ENCODE results near the gene MOSMO.
"Not testable (repeated sequence)": the region's sequence is repeated elsewhere in the genome, so short reads cannot be mapped to it uniquely, and the experiment has no call there.

The MOSMO gene

DNA sequence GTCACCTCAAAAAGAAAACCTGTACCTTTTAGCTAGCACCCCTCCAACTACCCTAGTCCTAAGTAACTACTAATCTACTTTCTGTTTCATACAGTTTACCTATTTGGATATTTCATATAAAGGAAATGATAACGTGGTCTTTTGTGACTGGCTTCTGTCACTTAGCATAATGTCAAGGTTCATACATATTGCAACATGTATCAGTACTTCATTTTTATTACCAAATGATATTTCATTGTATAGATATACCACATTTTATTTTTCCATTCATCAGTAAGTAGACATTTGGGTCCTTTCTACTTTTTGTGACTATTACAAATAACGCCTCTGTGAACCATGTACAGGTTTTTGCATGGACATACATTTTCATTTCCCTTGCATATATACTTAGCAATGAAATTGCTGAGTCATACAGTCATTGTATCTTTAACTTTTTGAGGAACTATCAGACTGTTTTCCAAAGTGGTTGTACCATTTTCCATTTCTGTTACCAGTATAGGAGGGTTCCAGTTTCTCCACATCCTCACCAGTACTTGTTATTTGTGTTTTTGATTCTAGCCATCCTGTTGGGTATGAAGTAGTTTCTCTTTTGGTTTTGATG, 23.7 kb downstream of the MOSMO start:
- no peak overlapping the region for H3K9ac ChIP-seq (ENCODE audit: low read length)
- no peak overlapping the region for H2BK5ac ChIP-seq (ENCODE audit: low read depth, low read length, poor library complexity)
- no peak overlapping the region for H3K14ac ChIP-seq (ENCODE audit: low read length)
- DNase-seq, result no peak
- no peak overlapping the region for H2BK120ac ChIP-seq (ENCODE audit: insufficient read depth, low read length, poor library complexity)
- H2BK12ac ChIP-seq (ENCODE audit: low read length), result no peak overlapping the region
- H4K91ac ChIP-seq (ENCODE audit: low read depth, low read length), result no peak overlapping the region
- no peak overlapping the region for H2AK5ac ChIP-seq (ENCODE audit: low read length)
- no peak overlapping the region for H3K4me3 ChIP-seq (ENCODE audit: low read depth, low read length)
- H4K8ac ChIP-seq (ENCODE audit: low read depth, low read length), result no peak overlapping the region
- H3K79me2 ChIP-seq (ENCODE audit: control insufficient read depth, insufficient read depth, low read length, poor library complexity), result no peaks in the 10 kb centered on the region
- no peaks in the 10 kb centered on the region for H3K36me3 ChIP-seq (ENCODE audit: control insufficient read depth in 1 of 2, insufficient read depth in 2 of 2, low read length in 2 of 2)
- WGBS (ENCODE audit: extremely low coverage, insufficient coverage, insufficient read length), result no CpG with 5 or more reads among the region's 2 CpGs
- H3K4ac ChIP-seq (ENCODE audit: low read depth, low read length), result no peak overlapping the region
- H3K4me2 ChIP-seq (ENCODE audit: low read length), result no peak overlapping the region
- H4K12ac ChIP-seq (ENCODE audit: low read depth, low read length), result no peak overlapping the region
- H3K18ac ChIP-seq (ENCODE audit: low read length), result no peak overlapping the region
- H3K4me1 ChIP-seq (ENCODE audit: control insufficient read depth in 1 of 2, insufficient read depth in 2 of 2, low read length in 2 of 2), result no peaks in the 10 kb centered on the region
- peaks cover 2% of the 10 kb centered on the region for H3K9me3 ChIP-seq (ENCODE audit: insufficient read depth, low read depth, low read length)
- no peaks in the 10 kb centered on the region for H3K79me1 ChIP-seq (ENCODE audit: low read length)
- H3K27ac ChIP-seq (ENCODE audit: low read depth, low read length), result no peak overlapping the region
- H3K27me3 ChIP-seq (ENCODE audit: insufficient read depth, low read length), result no peaks in the 10 kb centered on the region
- H3K23ac ChIP-seq (ENCODE audit: low read length), result no peak overlapping the region
- no peak overlapping the region for H2AFZ ChIP-seq (ENCODE audit: insufficient read depth, low read length, poor library complexity)

DNA sequence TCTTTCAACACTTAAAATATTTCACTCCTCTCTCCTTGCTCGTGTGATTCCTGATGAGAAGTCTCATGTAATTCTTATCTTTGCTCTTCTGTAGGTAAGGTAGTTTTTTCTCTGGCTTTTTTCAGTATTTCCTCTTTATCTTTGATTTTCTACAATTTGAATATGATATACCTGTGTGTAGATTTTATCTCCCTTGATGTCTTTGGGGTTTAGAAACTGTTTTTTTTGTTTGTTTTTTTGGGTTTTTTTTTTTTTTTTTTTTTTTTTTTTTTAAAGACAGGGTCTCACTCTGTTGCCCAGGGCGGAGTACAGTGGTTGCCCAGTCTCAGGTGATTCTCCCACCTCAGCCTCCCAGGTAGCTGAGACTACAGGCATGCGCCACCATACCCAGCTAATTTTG, 26.6 kb downstream of the MOSMO start:
- Histone ChIP-seq H3K4ac (ENCODE audit: low read depth, low read length) (no peak overlapping the region), H2AK5ac (ENCODE audit: low read length) (no peak overlapping the region), H2BK120ac (ENCODE audit: insufficient read depth, low read length, poor library complexity) (no peak overlapping the region), H4K8ac (ENCODE audit: low read depth, low read length) (no peak overlapping the region), H3K14ac (ENCODE audit: low read length) (no peak overlapping the region), H3K9me3 (ENCODE audit: insufficient read depth, low read depth, low read length) (peaks cover 2% of the 10 kb centered on the region), H3K27ac (ENCODE audit: low read depth, low read length) (no peak overlapping the region), H3K27me3 (ENCODE audit: insufficient read depth, low read length) (no peaks in the 10 kb centered on the region), H3K79me2 (ENCODE audit: control insufficient read depth, insufficient read depth, low read length, poor library complexity) (no peaks in the 10 kb centered on the region), H3K79me1 (ENCODE audit: low read length) (no peaks in the 10 kb centered on the region), H3K4me2 (ENCODE audit: low read length) (no peak overlapping the region), H3K36me3 (ENCODE audit: control insufficient read depth in 1 of 2, insufficient read depth in 2 of 2, low read length in 2 of 2) (no peaks in the 10 kb centered on the region), H3K18ac (ENCODE audit: low read length) (no peak overlapping the region), H3K4me3 (ENCODE audit: low read depth, low read length) (no peak overlapping the region), H2AFZ (ENCODE audit: insufficient read depth, low read length, poor library complexity) (no peak overlapping the region), H4K12ac (ENCODE audit: low read depth, low read length) (no peak overlapping the region), H2BK12ac (ENCODE audit: low read length) (no peak overlapping the region), H4K91ac (ENCODE audit: low read depth, low read length) (no peak overlapping the region), H2BK5ac (ENCODE audit: low read depth, low read length, poor library complexity) (no peak overlapping the region), H3K4me1 (ENCODE audit: control insufficient read depth in 1 of 2, insufficient read depth in 2 of 2, low read length in 2 of 2) (no peaks in the 10 kb centered on the region), H3K9ac (ENCODE audit: low read length) (no peak overlapping the region), H3K23ac (ENCODE audit: low read length) (no peak overlapping the region)
- WGBS (ENCODE audit: extremely low coverage, insufficient coverage, insufficient read length), result no CpG with 5 or more reads among the region's 3 CpGs
- no peak for DNase-seq

DNA sequence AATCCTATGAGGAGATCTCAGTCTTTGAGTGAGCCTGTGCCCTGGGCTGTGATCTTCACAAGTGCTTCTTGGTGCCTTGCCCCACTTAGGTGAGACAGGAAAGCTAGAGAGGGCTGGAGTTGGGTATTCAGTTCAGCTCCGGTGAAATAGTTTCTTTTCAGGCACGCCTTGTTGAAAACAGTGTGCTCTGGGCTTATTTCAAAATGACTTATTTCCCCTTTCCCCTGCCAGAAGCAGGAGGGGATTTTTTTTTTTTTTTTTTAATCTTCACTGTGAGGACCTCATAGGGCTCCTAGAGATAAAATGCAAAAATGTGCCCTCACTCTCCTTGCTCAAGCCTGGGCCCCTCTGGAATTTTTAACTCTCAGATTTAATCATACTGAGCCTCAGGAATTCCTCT, 27.2 kb downstream of the MOSMO start:
- Histone ChIP-seq H3K9ac (ENCODE audit: low read length) (no peak overlapping the region), H3K18ac (ENCODE audit: low read length) (no peak overlapping the region), H4K91ac (ENCODE audit: low read depth, low read length) (no peak overlapping the region), H3K4me2 (ENCODE audit: low read length) (no peak overlapping the region), H3K23ac (ENCODE audit: low read length) (no peak overlapping the region), H3K9me3 (ENCODE audit: insufficient read depth, low read depth, low read length) (peaks cover 2% of the 10 kb centered on the region), H3K27ac (ENCODE audit: low read depth, low read length) (no peak overlapping the region), H3K79me2 (ENCODE audit: control insufficient read depth, insufficient read depth, low read length, poor library complexity) (no peaks in the 10 kb centered on the region), H2BK5ac (ENCODE audit: low read depth, low read length, poor library complexity) (no peak overlapping the region), H3K4me1 (ENCODE audit: control insufficient read depth in 1 of 2, insufficient read depth in 2 of 2, low read length in 2 of 2) (no peaks in the 10 kb centered on the region), H2BK120ac (ENCODE audit: insufficient read depth, low read length, poor library complexity) (no peak overlapping the region), H4K8ac (ENCODE audit: low read depth, low read length) (no peak overlapping the region), H3K4me3 (ENCODE audit: low read depth, low read length) (no peak overlapping the region), H3K36me3 (ENCODE audit: control insufficient read depth in 1 of 2, insufficient read depth in 2 of 2, low read length in 2 of 2) (no peaks in the 10 kb centered on the region), H2AFZ (ENCODE audit: insufficient read depth, low read length, poor library complexity) (no peak overlapping the region), H3K27me3 (ENCODE audit: insufficient read depth, low read length) (no peaks in the 10 kb centered on the region), H3K79me1 (ENCODE audit: low read length) (no peaks in the 10 kb centered on the region), H2BK12ac (ENCODE audit: low read length) (no peak overlapping the region), H2AK5ac (ENCODE audit: low read length) (no peak overlapping the region), H3K14ac (ENCODE audit: low read length) (no peak overlapping the region), H3K4ac (ENCODE audit: low read depth, low read length) (no peak overlapping the region), H4K12ac (ENCODE audit: low read depth, low read length) (no peak overlapping the region)
- no CpG with 5 or more reads among the region's 2 CpGs for WGBS (ENCODE audit: extremely low coverage, insufficient coverage, insufficient read length)
- no peak for DNase-seq

DNA sequence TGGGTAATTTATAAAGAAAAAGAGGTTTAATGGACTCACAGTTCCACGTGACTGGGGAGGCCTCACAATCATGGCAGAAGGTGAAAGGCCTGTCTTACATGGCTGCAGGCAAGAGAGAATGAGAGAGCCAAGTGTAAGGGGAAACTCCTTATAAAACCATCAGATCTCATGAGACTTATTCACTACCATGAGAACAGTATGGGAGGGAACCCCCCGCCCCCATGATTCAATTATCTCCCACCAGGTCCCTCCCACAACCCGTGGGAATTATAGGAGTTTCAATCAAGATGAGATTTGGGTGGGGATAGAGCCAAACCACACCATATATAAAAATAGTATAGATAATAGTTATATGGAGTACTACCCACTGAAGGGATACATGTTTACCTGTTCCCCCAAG, 36.0 kb downstream of the MOSMO start:
- H3K9ac ChIP-seq (ENCODE audit: low read length); H3K14ac ChIP-seq (ENCODE audit: low read length); DNase-seq: not testable (repeated sequence)

More for the DNA sequence above, 36.0 kb downstream of the MOSMO start:
- H2BK5ac ChIP-seq (ENCODE audit: low read depth, low read length, poor library complexity); H4K91ac ChIP-seq (ENCODE audit: low read depth, low read length); H3K23ac ChIP-seq (ENCODE audit: low read length); H3K4me2 ChIP-seq (ENCODE audit: low read length); H3K79me1 ChIP-seq (ENCODE audit: low read length); H3K4ac ChIP-seq (ENCODE audit: low read depth, low read length); H3K79me2 ChIP-seq (ENCODE audit: control insufficient read depth, insufficient read depth, low read length, poor library complexity); H3K18ac ChIP-seq (ENCODE audit: low read length); H3K27ac ChIP-seq (ENCODE audit: low read depth, low read length); H2BK12ac ChIP-seq (ENCODE audit: low read length); H2AFZ ChIP-seq (ENCODE audit: insufficient read depth, low read length, poor library complexity); H2BK120ac ChIP-seq (ENCODE audit: insufficient read depth, low read length, poor library complexity); H4K12ac ChIP-seq (ENCODE audit: low read depth, low read length); H3K4me1 ChIP-seq (ENCODE audit: control insufficient read depth in 1 of 2, insufficient read depth in 2 of 2, low read length in 2 of 2); H3K36me3 ChIP-seq (ENCODE audit: control insufficient read depth in 1 of 2, insufficient read depth in 2 of 2, low read length in 2 of 2); H3K27me3 ChIP-seq (ENCODE audit: insufficient read depth, low read length); H2AK5ac ChIP-seq (ENCODE audit: low read length); H3K9me3 ChIP-seq (ENCODE audit: insufficient read depth, low read depth, low read length); H4K8ac ChIP-seq (ENCODE audit: low read depth, low read length); H3K4me3 ChIP-seq (ENCODE audit: low read depth, low read length): not testable (repeated sequence)
- WGBS (ENCODE audit: extremely low coverage, insufficient coverage, insufficient read length), result no CpG with 5 or more reads among the region's 3 CpGs

All from trophoblast cell (in vitro differentiated cells and primary cell).